Thyroid gland (tissue), 4 donors: ENCODE data around the gene TRAF6. TPM values are rescaled to one million over a fixed set of nuclear protein-coding genes. Genes with fewer than 3 reads are reported as not detected.

ENCODE experiments used
- DNase-seq, 2 donors: peaks; one replicate each; pipeline ENCODE4 v3.0.0-alpha.2; 2019
- H3K27ac ChIP-seq, 3 donors: fragments of 200-600 bp; sonication (generic); 1 replicate in 2 of 3; 2 replicates in 1 of 3; pipeline ENCODE4 v1.5.1; 2016 to 2019; ENCODE audit warnings: mild to moderate bottlenecking in 1 of 3, moderate library complexity in 1 of 3
- H3K27me3 ChIP-seq: fragments of 200-600 bp; sonication (generic); one replicate; pipeline ENCODE4 v1.5.1; 2019
- H3K36me3 ChIP-seq, 2 donors: fragments of 200-600 bp; sonication (generic); one replicate each; pipeline ENCODE4 v1.5.1; 2016 to 2019
- H3K4me1 ChIP-seq, 2 donors: fragments of 200-600 bp; sonication (generic); one replicate each; pipeline ENCODE4 v1.5.1; 2017 to 2019
- H3K4me3 ChIP-seq, 3 donors: fragments of 200-600 bp; sonication (generic); replicated peaks in 1 of 3; 1 replicate in 2 of 3; 2 replicates in 1 of 3; pipeline ENCODE4 v1.5.1; 2016; ENCODE audit warnings: mild to moderate bottlenecking in 1 of 3
- H3K9me3 ChIP-seq: fragments of 200-600 bp; sonication (generic); one replicate; pipeline ENCODE4 v1.5.1; 2017
- POLR2A ChIP-seq, 2 donors: fragments of 450-650 bp; IDR thresholded peaks; one replicate each; pipeline ENCODE4 v1.6.1; 2017; ENCODE audit warnings: antibody characterized with exemption in 2 of 2, mild to moderate bottlenecking in 2 of 2, moderate library complexity in 1 of 2
- WGBS, 2 donors: methylation state at CpG; one replicate each; pipeline ENCODE4 v1.1.5; 2017; 5-methylcytosine and 5-hydroxymethylcytosine counted together
- intact Hi-C: fragments of 100-400 bp; cut with DNase I; formaldehyde crosslinking; loops from one replicate; pipeline ENCODE4 v1.15.1; 2023
- total RNA-seq, 4 donors: library from RNA; depleted of rRNA; stranded (reverse); fragments of >200 nt; gene quantifications; one replicate each; pipeline ENCODE4 v1.2.3, GENCODE V29; 2016
- TF ChIP-seq, protein P1 (sequence below), 6 experiments: fragments of 200-600 bp in 3 of 6; fragments of 450-650 bp in 3 of 6; sonication (generic) in 3 of 6; IDR thresholded peaks; one replicate each; pipeline ENCODE4 v1.5.1; 2016 to 2019; ENCODE audit warnings: antibody characterized with exemption in 6 of 6, mild to moderate bottlenecking in 2 of 6, inconsistent platforms in 1 of 6, moderate library complexity in 1 of 6

The TRAF6 gene
- total RNA-seq, 4 donors from 2014 or later, result 16.0 to 30.5 (median 20.9) TPM

GRCh38 chr11:36493332-36493731 lies 16.7 kb downstream of the TRAF6 start:
- Histone ChIP-seq H3K4me1 (no peaks in the 10 kb centered on the region), H3K27me3 (no peaks in the 10 kb centered on the region), H3K9me3 (no peaks in the 10 kb centered on the region), H3K4me3 (no peak overlapping the region), H3K36me3 (peaks cover 33 to 67% of the 10 kb centered on the region in 2 donors), H3K27ac (no peak overlapping the region)
- no peak for DNase-seq
- intact Hi-C loops, result no loop called here
- TF ChIP-seq, protein P1, sequence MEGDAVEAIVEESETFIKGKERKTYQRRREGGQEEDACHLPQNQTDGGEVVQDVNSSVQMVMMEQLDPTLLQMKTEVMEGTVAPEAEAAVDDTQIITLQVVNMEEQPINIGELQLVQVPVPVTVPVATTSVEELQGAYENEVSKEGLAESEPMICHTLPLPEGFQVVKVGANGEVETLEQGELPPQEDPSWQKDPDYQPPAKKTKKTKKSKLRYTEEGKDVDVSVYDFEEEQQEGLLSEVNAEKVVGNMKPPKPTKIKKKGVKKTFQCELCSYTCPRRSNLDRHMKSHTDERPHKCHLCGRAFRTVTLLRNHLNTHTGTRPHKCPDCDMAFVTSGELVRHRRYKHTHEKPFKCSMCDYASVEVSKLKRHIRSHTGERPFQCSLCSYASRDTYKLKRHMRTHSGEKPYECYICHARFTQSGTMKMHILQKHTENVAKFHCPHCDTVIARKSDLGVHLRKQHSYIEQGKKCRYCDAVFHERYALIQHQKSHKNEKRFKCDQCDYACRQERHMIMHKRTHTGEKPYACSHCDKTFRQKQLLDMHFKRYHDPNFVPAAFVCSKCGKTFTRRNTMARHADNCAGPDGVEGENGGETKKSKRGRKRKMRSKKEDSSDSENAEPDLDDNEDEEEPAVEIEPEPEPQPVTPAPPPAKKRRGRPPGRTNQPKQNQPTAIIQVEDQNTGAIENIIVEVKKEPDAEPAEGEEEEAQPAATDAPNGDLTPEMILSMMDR (IDR thresholded peaks at IDR 0.05), result no peak
- no peak for TF ChIP-seq POLR2A (IDR thresholded peaks at IDR 0.05)

- no peaks in the 10 kb centered on the region for H3K4me1 ChIP-seq
- intact Hi-C loops, result no loop called here
- TF ChIP-seq, protein P1 (IDR thresholded peaks at IDR 0.05), result peak; percentile 41 to 80 (median 60)
- TF ChIP-seq POLR2A (IDR thresholded peaks at IDR 0.05), result no peak
These were observed 17.3 kb downstream of the TRAF6 start for GRCh38 chr11:36492724-36493304.

GRCh38 chr11:36490026-36490806 lies 19.9 kb downstream of the TRAF6 start:
- H3K27me3 ChIP-seq, result no peaks in the 10 kb centered on the region
- H3K27ac ChIP-seq, result no peak overlapping the region
- H3K36me3 ChIP-seq, result peaks cover 12 to 43% of the 10 kb centered on the region in 2 donors
- no peak overlapping the region for H3K4me3 ChIP-seq
- intact Hi-C loops, result no loop called here
- no peaks in the 10 kb centered on the region for H3K4me1 ChIP-seq
- TF ChIP-seq POLR2A (IDR thresholded peaks at IDR 0.05), result no peak
- TF ChIP-seq, protein P1 (IDR thresholded peaks at IDR 0.05), result no peak
- H3K9me3 ChIP-seq, result no peaks in the 10 kb centered on the region
- 93 to 97% methylated on average over 16 of the region's 16 CpGs for WGBS, 2 donors
- no peak for DNase-seq

More at GRCh38 chr11:36492724-36493304, 17.3 kb downstream of the TRAF6 start:
- no peaks in the 10 kb centered on the region for H3K27me3 ChIP-seq
- no peak overlapping the region for H3K27ac ChIP-seq
- no peak overlapping the region for H3K4me3 ChIP-seq
- no peak for DNase-seq
- peaks cover 33 to 61% of the 10 kb centered on the region in 2 donors for H3K36me3 ChIP-seq
- no peaks in the 10 kb centered on the region for H3K9me3 ChIP-seq

DNA sequence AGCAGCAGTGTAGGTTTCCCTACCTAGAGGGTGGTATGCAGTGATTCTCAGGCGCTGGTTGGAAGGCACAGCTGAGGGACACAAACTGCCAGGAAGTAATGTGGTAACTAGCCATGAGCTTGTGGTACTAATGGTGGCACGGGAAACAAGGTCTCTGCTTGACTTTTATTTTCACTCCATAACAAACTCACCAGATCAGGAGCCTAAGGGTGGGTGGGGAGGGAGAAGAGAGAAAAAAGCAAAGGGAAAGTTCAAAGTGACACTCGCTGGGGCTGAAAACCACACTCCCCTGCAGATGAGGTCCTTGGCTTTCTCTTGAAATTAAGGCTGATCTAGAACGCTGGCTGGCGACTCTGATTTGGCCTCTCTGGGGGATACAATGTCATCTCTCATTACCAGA lies 22.0 kb downstream of the TRAF6 start:
- intact Hi-C loops, result no loop called here
- TF ChIP-seq, protein P1 (IDR thresholded peaks at IDR 0.05), result no peak
- TF ChIP-seq POLR2A (IDR thresholded peaks at IDR 0.05), result no peak
- Histone ChIP-seq H3K4me1 (no peaks in the 10 kb centered on the region), H3K9me3 (no peaks in the 10 kb centered on the region), H3K36me3 (peaks cover 14 to 29% of the 10 kb centered on the region in 2 donors), H3K4me3 (no peak overlapping the region), H3K27ac (peak overlapping the region in 2 of 3 donors; percentile 25 to 35), H3K27me3 (no peaks in the 10 kb centered on the region)
- DNase-seq, result no peak
- WGBS, 2 donors, result 65 to 81% methylated on average over 5 of the region's 5 CpGs

DNA sequence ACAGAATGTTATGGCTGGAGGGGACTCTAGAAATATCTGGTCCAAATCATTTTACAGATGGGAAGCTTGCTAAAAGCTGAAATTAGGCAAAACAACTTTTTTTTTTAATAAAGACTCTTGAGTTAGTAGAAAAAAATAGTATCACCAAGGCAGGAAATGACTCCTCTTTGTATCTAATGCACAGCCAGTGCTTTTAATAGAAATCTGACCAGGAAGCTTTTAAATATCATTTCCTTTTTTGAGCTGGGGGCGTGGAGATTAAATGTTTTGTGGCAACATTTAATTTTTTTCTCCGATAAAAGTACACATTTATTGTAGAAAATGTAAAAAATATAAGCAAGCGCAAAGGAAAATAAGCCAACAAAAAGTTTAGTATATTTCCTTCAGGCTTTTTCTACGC lies 22.5 kb downstream of the TRAF6 start:
- DNase-seq, result no peak
- WGBS, 2 donors, result 70 to 77% methylated on average over 4 of the region's 4 CpGs
- intact Hi-C loops, result no loop called here
- Histone ChIP-seq H3K9me3 (no peaks in the 10 kb centered on the region), H3K27me3 (no peaks in the 10 kb centered on the region), H3K27ac (peak overlapping the region in 2 of 3 donors; percentile 25 to 35), H3K4me1 (no peaks in the 10 kb centered on the region), H3K4me3 (no peak overlapping the region), H3K36me3 (peaks cover 14 to 29% of the 10 kb centered on the region in 2 donors)
- TF ChIP-seq, protein P1 (IDR thresholded peaks at IDR 0.05), result no peak
- no peak for TF ChIP-seq POLR2A (IDR thresholded peaks at IDR 0.05)
